Measurements from ENCODE around the gene SGCD.

SGCD gene

GRCh38 chr5:156800929-156801328, 474.0 kb downstream of the SGCD start:
- TF ChIP-seq POLR2AphosphoS5 (IDR thresholded peaks at IDR 0.05; ENCODE audit: low read depth, low read length), result no peak

GRCh38 chr5:156802501-156802900, 475.5 kb downstream of the SGCD start:
- no peak for TF ChIP-seq TAF1 (IDR thresholded peaks at IDR 0.05; ENCODE audit: borderline replicate concordance, insufficient read depth, low read length)
- TF ChIP-seq REST (IDR thresholded peaks at IDR 0.05; ENCODE audit: insufficient read depth in 1 of 2, low read depth in 2 of 2, low read length in 2 of 2), result no peak
- TF ChIP-seq SIN3A (IDR thresholded peaks at IDR 0.05; ENCODE audit: borderline replicate concordance, insufficient read depth, low read length), result no peak
- no peak for TF ChIP-seq FOXP2 (optimal IDR thresholded peaks at IDR 0.05; ENCODE audit: borderline replicate concordance, extremely low read depth, extremely low read length, insufficient read depth)
- TF ChIP-seq POLR2AphosphoS5 (IDR thresholded peaks at IDR 0.05; ENCODE audit: low read depth, low read length), result no peak

GRCh38 chr5:156803404-156803803, 476.4 kb downstream of the SGCD start:
- TF ChIP-seq REST (IDR thresholded peaks at IDR 0.05; ENCODE audit: insufficient read depth in 1 of 2, low read depth in 2 of 2, low read length in 2 of 2), result no peak
- TF ChIP-seq TAF1 (IDR thresholded peaks at IDR 0.05; ENCODE audit: borderline replicate concordance, insufficient read depth, low read length), result no peak
- no peak for TF ChIP-seq FOXP2 (optimal IDR thresholded peaks at IDR 0.05; ENCODE audit: borderline replicate concordance, extremely low read depth, extremely low read length, insufficient read depth)
- no peak for TF ChIP-seq POLR2AphosphoS5 (IDR thresholded peaks at IDR 0.05; ENCODE audit: low read depth, low read length)
- TF ChIP-seq SIN3A (IDR thresholded peaks at IDR 0.05; ENCODE audit: borderline replicate concordance, insufficient read depth, low read length), result no peak

- TF ChIP-seq SIN3A (IDR thresholded peaks at IDR 0.05; ENCODE audit: borderline replicate concordance, insufficient read depth, low read length) (no peak), TAF1 (IDR thresholded peaks at IDR 0.05; ENCODE audit: borderline replicate concordance, insufficient read depth, low read length) (no peak), REST (IDR thresholded peaks at IDR 0.05; ENCODE audit: insufficient read depth in 1 of 2, low read depth in 2 of 2, low read length in 2 of 2) (no peak), FOXP2 (optimal IDR thresholded peaks at IDR 0.05; ENCODE audit: borderline replicate concordance, extremely low read depth, extremely low read length, insufficient read depth) (no peak), POLR2AphosphoS5 (IDR thresholded peaks at IDR 0.05; ENCODE audit: low read depth, low read length) (no peak)
Measured at GRCh38 chr5:156812959-156813358, 486.0 kb downstream of the SGCD start.

- TF ChIP-seq FOXP2 (optimal IDR thresholded peaks at IDR 0.05; ENCODE audit: borderline replicate concordance, extremely low read depth, extremely low read length, insufficient read depth) (no peak), POLR2AphosphoS5 (IDR thresholded peaks at IDR 0.05; ENCODE audit: low read depth, low read length) (no peak), REST (IDR thresholded peaks at IDR 0.05; ENCODE audit: insufficient read depth in 1 of 2, low read depth in 2 of 2, low read length in 2 of 2) (no peak), TAF1 (IDR thresholded peaks at IDR 0.05; ENCODE audit: borderline replicate concordance, insufficient read depth, low read length) (no peak), SIN3A (IDR thresholded peaks at IDR 0.05; ENCODE audit: borderline replicate concordance, insufficient read depth, low read length) (no peak)
Measured at GRCh38 chr5:156815988-156816599, 489.1 kb downstream of the SGCD start.
